Measurements from ENCODE around the gene KIAA0753.

Gene KIAA0753

DNA sequence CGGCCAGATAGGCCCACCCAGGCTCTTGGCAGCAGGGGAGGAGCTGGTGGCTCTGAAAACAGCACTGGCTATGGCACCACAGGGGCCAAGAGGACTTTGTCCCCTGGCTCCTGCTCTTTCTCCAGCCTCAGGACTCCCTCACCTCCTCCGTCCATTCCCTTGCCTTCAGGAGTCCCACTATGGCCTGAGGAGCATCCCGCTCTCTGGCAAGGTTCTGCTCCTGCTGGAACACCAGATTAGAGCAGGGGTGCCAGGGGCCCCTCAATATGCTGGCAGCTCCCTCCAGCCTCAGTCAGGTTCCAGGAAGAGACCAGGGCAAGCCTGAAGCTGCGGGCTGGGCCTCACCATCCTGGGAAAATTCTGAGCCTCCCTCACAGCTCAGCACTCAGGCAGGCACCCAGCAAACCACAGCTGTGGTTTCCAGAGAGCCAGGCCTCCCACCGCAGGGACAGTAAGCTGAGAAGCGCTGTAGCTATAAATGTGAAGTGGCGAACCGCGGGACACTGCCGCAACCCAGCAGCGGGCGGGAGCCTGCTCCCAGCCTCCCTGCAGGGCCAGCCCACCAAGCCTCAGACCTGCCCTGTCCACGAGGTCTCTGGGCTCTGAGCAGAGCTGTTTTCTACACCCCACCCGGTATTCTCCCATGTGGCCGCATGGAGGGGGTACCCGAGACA is 36.8 kb upstream of the KIAA0753 start:
- H3K27ac ChIP-seq (ENCODE audit: low read length), result no peak overlapping the region
- H2AFZ ChIP-seq (ENCODE audit: low read depth, low read length), result no peak overlapping the region
- no peaks in the 10 kb centered on the region for H3K27me3 ChIP-seq (ENCODE audit: low read depth, low read length)
- H4K20me1 ChIP-seq (ENCODE audit: insufficient read depth, low read length), result no peaks in the 10 kb centered on the region
- no peak for TF ChIP-seq EZH2phosphoT487 (IDR thresholded peaks at IDR 0.05; ENCODE audit: low read depth)
- TF ChIP-seq, protein P1, sequence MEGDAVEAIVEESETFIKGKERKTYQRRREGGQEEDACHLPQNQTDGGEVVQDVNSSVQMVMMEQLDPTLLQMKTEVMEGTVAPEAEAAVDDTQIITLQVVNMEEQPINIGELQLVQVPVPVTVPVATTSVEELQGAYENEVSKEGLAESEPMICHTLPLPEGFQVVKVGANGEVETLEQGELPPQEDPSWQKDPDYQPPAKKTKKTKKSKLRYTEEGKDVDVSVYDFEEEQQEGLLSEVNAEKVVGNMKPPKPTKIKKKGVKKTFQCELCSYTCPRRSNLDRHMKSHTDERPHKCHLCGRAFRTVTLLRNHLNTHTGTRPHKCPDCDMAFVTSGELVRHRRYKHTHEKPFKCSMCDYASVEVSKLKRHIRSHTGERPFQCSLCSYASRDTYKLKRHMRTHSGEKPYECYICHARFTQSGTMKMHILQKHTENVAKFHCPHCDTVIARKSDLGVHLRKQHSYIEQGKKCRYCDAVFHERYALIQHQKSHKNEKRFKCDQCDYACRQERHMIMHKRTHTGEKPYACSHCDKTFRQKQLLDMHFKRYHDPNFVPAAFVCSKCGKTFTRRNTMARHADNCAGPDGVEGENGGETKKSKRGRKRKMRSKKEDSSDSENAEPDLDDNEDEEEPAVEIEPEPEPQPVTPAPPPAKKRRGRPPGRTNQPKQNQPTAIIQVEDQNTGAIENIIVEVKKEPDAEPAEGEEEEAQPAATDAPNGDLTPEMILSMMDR (IDR thresholded peaks at IDR 0.05; ENCODE audit: low read depth, low read length), result no peak
- H3K4me3 ChIP-seq (ENCODE audit: low read length), result no peak overlapping the region
- H3K36me3 ChIP-seq (replicated peaks; ENCODE audit: low read depth, low read length), result no peaks in the 10 kb centered on the region
- no peaks in the 10 kb centered on the region for H3K4me1 ChIP-seq (ENCODE audit: low read length)
- H3K9ac ChIP-seq (ENCODE audit: low read length), result no peak overlapping the region
- H3K9me3 ChIP-seq (ENCODE audit: insufficient read depth, low read length), result no peaks in the 10 kb centered on the region
- H3K79me2 ChIP-seq (ENCODE audit: low read length), result no peaks in the 10 kb centered on the region
- H3K4me2 ChIP-seq (ENCODE audit: low read length), result no peak overlapping the region

DNA sequence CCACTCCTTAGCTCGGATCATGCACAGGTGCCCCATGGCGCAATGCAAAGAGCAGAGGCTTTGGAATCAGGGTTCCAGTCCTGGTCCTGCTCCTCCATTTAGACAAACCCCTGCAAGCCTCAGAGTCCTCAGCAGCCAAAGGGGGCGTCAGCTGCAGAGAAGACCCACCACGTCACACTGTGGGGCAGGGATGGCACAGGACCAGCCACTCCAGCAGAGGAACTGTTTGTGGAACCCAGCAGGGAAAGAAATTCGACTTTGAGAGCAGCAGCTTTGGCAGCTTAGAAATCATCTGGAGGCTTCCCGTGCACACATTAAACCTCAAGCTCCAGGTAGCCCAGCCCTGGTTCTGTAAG is 36.3 kb upstream of the KIAA0753 start:
- Histone ChIP-seq H3K4me3 (ENCODE audit: low read length) (no peak overlapping the region), H3K79me2 (ENCODE audit: low read length) (no peaks in the 10 kb centered on the region), H3K4me1 (ENCODE audit: low read length) (no peaks in the 10 kb centered on the region), H3K27ac (ENCODE audit: low read length) (no peak overlapping the region), H3K4me2 (ENCODE audit: low read length) (no peak overlapping the region), H3K9ac (ENCODE audit: low read length) (no peak overlapping the region), H3K9me3 (ENCODE audit: insufficient read depth, low read length) (no peaks in the 10 kb centered on the region), H4K20me1 (ENCODE audit: insufficient read depth, low read length) (no peaks in the 10 kb centered on the region), H3K27me3 (ENCODE audit: low read depth, low read length) (no peaks in the 10 kb centered on the region), H2AFZ (ENCODE audit: low read depth, low read length) (no peak overlapping the region), H3K36me3 (replicated peaks; ENCODE audit: low read depth, low read length) (no peaks in the 10 kb centered on the region)
- TF ChIP-seq, protein P1 (IDR thresholded peaks at IDR 0.05; ENCODE audit: low read depth, low read length), result no peak
- no peak for TF ChIP-seq EZH2phosphoT487 (IDR thresholded peaks at IDR 0.05; ENCODE audit: low read depth)

DNA sequence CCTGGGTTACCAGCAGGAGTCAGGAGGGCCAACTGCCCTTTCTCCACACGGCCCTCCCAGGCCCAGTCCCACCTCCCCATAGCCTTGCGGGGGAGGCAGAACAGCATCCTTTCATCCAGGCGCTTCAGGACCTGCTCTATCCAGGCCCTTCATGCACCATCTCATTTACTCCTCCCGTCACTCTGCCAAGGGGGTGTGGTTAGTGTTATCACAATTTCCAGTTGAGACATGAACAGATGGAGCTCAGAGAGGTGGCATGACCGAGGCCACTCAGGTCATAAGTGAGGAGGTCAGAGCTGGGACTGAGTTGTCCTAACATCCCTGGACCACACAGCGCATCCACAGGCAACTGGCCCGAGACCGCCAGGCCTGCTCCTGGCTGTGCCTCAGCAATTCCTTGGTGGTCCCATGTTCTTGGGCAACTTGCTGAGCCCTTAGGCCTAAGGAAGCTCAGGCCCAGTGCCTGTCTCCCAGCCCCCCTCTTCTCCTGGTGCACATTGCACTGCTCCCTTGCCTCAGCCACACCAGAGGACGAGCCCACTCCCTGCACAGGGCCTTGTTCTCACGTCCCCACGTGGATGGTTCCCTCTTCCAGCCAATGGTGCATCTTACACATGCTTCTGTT is 34.8 kb upstream of the KIAA0753 start:
- no peaks in the 10 kb centered on the region for H3K79me2 ChIP-seq (ENCODE audit: low read length)
- H3K9me3 ChIP-seq (ENCODE audit: insufficient read depth, low read length), result no peaks in the 10 kb centered on the region
- H3K4me3 ChIP-seq (ENCODE audit: low read length), result no peak overlapping the region
- no peaks in the 10 kb centered on the region for H3K27me3 ChIP-seq (ENCODE audit: low read depth, low read length)
- no peak overlapping the region for H3K9ac ChIP-seq (ENCODE audit: low read length)
- H3K36me3 ChIP-seq (replicated peaks; ENCODE audit: low read depth, low read length), result no peaks in the 10 kb centered on the region
- TF ChIP-seq EZH2phosphoT487 (IDR thresholded peaks at IDR 0.05; ENCODE audit: low read depth), result no peak
- TF ChIP-seq, protein P1 (IDR thresholded peaks at IDR 0.05; ENCODE audit: low read depth, low read length), result no peak
- H3K4me2 ChIP-seq (ENCODE audit: low read length), result no peak overlapping the region
- H2AFZ ChIP-seq (ENCODE audit: low read depth, low read length), result no peak overlapping the region
- H3K27ac ChIP-seq (ENCODE audit: low read length), result no peak overlapping the region
- no peaks in the 10 kb centered on the region for H3K4me1 ChIP-seq (ENCODE audit: low read length)
- no peaks in the 10 kb centered on the region for H4K20me1 ChIP-seq (ENCODE audit: insufficient read depth, low read length)

DNA sequence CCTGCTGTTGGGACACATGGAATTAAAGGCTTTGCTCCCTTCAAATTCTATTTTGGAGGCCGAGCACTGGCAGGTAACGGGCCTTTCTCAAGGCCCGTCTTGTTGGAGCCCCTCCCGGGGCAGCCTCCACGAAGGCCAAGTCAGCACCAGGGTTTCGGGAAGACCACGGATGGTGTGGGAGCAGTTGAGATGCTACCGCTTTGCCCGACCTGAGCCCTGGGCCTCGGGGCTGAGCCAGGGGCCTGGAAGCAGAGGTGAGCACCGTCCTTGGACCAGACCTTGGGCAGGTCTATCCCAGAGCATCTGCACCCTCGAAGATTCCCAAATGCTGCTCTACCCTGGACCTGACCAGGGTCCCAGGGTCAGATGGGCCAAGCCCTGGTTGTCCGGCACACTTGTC is 34.1 kb upstream of the KIAA0753 start:
- Histone ChIP-seq H3K79me2 (ENCODE audit: low read length) (no peaks in the 10 kb centered on the region), H3K4me1 (ENCODE audit: low read length) (no peaks in the 10 kb centered on the region), H3K27ac (ENCODE audit: low read length) (no peak overlapping the region), H3K4me3 (ENCODE audit: low read length) (no peak overlapping the region), H3K4me2 (ENCODE audit: low read length) (no peak overlapping the region), H3K36me3 (replicated peaks; ENCODE audit: low read depth, low read length) (no peaks in the 10 kb centered on the region), H3K9ac (ENCODE audit: low read length) (no peak overlapping the region), H2AFZ (ENCODE audit: low read depth, low read length) (no peak overlapping the region), H4K20me1 (ENCODE audit: insufficient read depth, low read length) (no peaks in the 10 kb centered on the region), H3K27me3 (ENCODE audit: low read depth, low read length) (no peaks in the 10 kb centered on the region), H3K9me3 (ENCODE audit: insufficient read depth, low read length) (no peaks in the 10 kb centered on the region)
- TF ChIP-seq EZH2phosphoT487 (IDR thresholded peaks at IDR 0.05; ENCODE audit: low read depth), result no peak
- TF ChIP-seq, protein P1 (IDR thresholded peaks at IDR 0.05; ENCODE audit: low read depth, low read length), result no peak
